AG09319 (cell line): Measurements from ENCODE around the gene ATXN1.

ENCODE experiments used
- DNase-seq: peaks from one replicate; pipeline ENCODE4 v3.0.0-alpha.2; 2010; ENCODE audit warnings: low read depth; ENCODE audit errors: extremely low read depth
- TF ChIP-seq, protein P1 (sequence below): IDR thresholded peaks from 2 replicates; pipeline ENCODE4 v1.5.1; 2011; ENCODE audit warnings: low read depth, mild to moderate bottlenecking, inconsistent platforms, low read length, moderate library complexity

Gene ATXN1

DNA sequence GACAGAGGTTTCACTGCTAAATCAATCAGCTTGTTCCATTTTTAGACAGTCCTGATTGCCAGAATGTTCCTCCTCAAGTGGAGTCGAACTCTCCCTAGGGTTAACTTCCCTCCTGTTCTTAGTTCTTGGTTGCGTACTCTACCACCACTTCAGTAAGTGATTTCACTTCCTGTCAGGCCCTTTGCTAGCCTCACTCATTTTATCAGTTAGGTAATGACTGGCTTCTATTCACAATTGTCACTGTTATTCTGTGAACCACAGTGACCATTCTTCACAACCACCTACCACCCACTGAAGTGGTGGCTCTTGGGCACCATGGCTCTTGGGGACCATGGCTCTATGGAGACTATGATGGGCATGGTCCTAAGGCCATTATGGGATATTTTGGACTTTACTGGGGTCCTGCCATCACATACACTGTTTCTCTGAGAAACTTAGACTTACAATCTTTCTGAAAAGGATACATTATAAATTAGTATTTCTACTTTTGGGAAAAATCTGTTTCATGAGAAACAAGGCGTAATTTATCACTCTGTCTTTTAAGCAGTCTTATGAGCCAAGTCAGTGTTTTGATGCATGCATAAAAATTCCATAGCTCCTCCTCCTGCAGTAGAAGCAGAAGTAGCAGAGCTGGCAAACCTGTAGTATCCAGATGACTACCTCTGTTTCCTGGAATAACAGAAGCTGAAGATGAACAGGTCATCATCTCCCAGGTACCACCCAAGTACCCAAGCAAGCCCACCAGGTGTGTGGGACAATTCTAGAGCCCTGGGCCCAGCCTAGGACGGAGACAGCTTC is 66.3 kb downstream of the ATXN1 start:
- DNase-seq = no peak
- TF ChIP-seq, protein P1, sequence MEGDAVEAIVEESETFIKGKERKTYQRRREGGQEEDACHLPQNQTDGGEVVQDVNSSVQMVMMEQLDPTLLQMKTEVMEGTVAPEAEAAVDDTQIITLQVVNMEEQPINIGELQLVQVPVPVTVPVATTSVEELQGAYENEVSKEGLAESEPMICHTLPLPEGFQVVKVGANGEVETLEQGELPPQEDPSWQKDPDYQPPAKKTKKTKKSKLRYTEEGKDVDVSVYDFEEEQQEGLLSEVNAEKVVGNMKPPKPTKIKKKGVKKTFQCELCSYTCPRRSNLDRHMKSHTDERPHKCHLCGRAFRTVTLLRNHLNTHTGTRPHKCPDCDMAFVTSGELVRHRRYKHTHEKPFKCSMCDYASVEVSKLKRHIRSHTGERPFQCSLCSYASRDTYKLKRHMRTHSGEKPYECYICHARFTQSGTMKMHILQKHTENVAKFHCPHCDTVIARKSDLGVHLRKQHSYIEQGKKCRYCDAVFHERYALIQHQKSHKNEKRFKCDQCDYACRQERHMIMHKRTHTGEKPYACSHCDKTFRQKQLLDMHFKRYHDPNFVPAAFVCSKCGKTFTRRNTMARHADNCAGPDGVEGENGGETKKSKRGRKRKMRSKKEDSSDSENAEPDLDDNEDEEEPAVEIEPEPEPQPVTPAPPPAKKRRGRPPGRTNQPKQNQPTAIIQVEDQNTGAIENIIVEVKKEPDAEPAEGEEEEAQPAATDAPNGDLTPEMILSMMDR = no peak

DNA sequence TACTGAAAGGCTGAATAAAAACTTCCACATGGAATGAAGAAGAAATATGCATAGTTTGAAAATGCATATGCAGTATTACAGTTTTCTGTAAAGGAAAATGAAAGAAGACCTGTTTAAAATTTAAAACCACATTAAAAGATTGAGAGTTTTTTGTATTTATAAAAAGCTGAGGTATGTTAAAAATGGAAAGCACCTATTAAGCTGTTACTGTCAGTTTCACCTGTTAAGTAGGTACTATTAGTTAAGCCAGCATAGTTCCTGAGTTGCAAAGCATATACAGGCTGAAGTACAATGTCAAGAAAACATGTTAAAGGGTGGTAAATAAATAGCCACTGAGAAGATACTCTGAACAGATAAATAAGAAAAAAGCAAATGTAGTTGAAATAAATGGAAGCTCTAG is 69.9 kb downstream of the ATXN1 start:
- no peak for DNase-seq
- TF ChIP-seq, protein P1 = no peak

DNA sequence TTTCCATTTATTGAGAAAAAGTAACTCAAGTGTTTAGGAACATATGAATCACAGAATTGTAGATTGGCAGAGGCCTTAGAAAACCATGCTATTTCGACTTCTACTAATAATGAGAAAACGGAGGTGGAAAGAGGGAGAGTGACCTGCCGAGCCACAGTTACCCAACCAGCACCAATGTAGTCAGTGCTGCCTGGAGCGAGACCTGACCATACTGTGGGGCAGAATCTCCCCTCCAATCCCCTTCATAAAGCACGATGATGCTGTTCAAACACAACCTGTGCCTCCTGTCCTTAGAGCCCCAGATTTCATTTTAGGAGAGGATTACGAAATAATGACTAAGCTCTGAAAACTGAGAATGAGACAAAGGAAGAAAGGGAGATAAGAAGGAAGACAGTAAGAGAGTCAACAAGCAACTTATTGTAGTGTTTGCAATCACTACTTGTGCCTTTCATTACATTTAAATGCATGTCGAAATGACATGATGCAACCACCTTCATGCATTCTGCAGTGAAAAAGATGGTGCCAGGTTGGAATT is 70.6 kb downstream of the ATXN1 start:
- TF ChIP-seq, protein P1 = no peak
- no peak for DNase-seq

DNA sequence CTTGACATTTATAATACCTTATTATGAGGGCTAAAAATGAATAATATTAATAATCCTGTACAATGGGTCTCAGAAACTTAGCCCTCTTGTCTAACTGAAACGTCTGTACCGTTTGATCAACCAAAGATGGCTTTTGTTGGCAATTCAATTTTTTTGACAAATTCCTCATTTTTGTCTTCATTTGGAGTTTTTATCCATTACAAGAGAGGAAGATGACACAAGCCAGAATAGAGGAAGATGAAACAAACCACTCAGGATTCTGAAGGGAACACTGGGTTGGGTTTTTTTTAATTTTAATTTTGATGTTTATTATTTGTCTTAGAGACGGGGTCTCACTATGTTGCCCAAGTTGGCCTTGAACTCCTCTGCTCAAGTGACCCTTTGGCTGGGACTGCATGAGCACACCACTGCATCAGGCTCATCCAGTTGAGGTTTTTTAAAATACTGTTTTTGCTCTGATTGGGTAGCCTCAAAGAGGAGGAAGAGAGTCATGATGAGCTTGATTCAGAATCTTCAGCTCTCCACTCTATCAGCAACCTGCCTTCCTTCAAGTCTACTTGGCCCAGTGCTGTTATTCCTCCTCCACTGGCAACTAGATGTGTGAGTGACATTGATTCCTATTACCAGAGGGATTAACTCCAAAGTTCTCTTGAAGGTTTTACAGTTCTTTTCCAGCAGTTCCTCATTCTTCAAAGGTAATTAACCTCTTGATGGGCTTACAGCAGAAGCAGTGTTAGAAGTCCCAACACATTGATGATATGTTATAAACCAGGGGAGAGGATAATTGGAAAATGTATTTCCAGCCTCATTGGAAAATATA is 71.3 kb downstream of the ATXN1 start:
- TF ChIP-seq, protein P1 = no peak
- no peak for DNase-seq

DNA sequence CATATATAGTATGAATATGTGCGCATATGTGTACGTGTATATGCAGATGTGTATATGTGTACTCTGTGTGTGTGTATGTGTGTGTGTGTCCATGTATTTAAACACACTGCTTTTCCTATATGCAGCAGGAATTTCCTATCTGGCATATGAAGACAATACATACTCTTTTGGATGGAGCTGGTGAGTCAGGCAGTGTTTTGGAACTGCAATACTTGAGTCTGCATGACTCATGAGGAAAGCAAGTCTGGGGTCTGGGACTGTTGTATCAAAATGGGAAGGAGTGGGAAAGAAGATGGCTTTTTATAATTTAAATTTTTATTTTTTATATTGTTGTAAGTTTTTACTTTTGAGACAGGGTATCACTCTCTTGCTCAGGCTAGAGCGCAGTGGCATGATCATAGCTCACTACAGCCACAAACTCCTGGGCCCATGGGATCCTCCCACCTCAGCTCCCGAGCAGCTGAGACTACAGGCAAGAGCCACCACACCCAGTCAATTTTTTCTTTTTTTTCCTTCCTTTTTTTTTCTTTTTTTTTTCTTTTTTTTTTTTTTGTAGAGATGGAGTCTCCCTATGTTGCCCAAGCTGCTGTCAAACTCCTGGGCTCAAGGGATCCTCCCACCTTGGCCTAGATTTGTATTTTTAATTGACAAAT is 72.2 kb downstream of the ATXN1 start:
- TF ChIP-seq, protein P1 = no peak
- no peak for DNase-seq

DNA sequence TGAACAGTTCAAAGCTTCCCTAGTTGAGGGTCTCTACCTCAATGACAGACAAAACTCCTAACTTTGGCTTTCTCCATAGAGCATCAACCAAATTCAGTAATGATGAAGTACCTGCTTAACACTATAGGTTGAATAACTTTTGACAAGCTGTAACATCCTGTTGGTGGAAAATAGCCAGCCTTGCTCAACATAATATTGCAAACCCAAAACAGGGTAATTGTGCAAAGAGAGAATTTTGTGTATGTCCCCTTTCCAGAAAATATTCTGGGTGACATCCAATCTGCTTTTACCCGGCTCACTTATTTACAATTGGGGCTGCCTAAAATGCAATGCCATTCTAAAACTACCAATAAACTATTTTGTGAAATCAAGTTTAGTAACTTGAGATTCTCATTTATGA is 72.8 kb downstream of the ATXN1 start:
- DNase-seq = no peak
- TF ChIP-seq, protein P1 = no peak
